WERI-Rb-1 (cell line): Measurements from ENCODE around the gene ZDHHC4.

Experiments
- DNase-seq: peaks from one replicate; pipeline ENCODE4 v3.0.0-alpha.2; 2020
- H3K27ac ChIP-seq: fragments of 250-450 bp; sonication (Bioruptor Pico); 2 replicates; pipeline ENCODE4 v1.5.1; 2020; ENCODE audit warnings: mild to moderate bottlenecking, moderate library complexity
- H3K27me3 ChIP-seq: fragments of 250-450 bp; sonication (Bioruptor Pico); 2 replicates; pipeline ENCODE4 v1.5.1; 2021; ENCODE audit warnings: mild to moderate bottlenecking, low read depth, moderate library complexity; ENCODE audit not compliant: insufficient read depth, severe bottlenecking
- H3K36me3 ChIP-seq: fragments of 250-450 bp; sonication (Bioruptor Pico); 2 replicates; pipeline ENCODE4 v1.5.1; 2020; ENCODE audit warnings: mild to moderate bottlenecking, moderate library complexity
- H3K4me3 ChIP-seq: 2 replicates; pipeline ENCODE4 v1.5.1; 2011; ENCODE audit warnings: low read depth, mild to moderate bottlenecking, control low read depth, low read length
- H3K9me3 ChIP-seq: fragments of 250-450 bp; sonication (Bioruptor Pico); 2 replicates; pipeline ENCODE4 v1.5.1; 2021; ENCODE audit warnings: mild to moderate bottlenecking, moderate library complexity; ENCODE audit not compliant: severe bottlenecking
- TF ChIP-seq, protein P1 (sequence below): IDR thresholded peaks from 2 replicates; pipeline ENCODE4 v1.5.1; 2011; ENCODE audit warnings: low read depth, mild to moderate bottlenecking, control low read depth, inconsistent platforms, low read length

Gene ZDHHC4

DNA sequence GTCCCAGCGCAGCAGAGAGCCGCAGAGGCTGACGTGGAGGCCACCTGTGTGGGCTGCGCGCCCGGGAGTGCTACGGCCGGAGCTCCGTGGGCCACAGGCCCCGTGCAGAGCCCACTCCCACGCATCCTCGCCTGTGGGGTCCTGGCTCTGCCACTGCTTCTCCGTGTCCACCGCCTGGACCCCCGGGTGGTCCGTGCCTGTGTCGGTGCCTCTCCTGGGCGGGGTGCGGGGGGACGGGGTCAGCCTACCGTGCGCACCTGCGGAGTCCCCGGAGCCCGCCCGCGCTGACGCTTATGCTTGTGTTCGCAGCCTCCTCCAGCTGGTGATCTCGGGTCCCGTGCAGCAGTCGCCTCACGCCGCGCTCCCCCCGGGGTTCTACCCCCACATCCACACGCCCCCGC is 30.4 kb downstream of the ZDHHC4 start:
- Histone ChIP-seq H3K4me3 (no peak overlapping the region), H3K27me3 (no peaks in the 10 kb centered on the region), H3K36me3 (peaks cover 48% of the 10 kb centered on the region), H3K27ac (no peak overlapping the region), H3K9me3 (no peaks in the 10 kb centered on the region)
- no peak for DNase-seq
- TF ChIP-seq, protein P1, sequence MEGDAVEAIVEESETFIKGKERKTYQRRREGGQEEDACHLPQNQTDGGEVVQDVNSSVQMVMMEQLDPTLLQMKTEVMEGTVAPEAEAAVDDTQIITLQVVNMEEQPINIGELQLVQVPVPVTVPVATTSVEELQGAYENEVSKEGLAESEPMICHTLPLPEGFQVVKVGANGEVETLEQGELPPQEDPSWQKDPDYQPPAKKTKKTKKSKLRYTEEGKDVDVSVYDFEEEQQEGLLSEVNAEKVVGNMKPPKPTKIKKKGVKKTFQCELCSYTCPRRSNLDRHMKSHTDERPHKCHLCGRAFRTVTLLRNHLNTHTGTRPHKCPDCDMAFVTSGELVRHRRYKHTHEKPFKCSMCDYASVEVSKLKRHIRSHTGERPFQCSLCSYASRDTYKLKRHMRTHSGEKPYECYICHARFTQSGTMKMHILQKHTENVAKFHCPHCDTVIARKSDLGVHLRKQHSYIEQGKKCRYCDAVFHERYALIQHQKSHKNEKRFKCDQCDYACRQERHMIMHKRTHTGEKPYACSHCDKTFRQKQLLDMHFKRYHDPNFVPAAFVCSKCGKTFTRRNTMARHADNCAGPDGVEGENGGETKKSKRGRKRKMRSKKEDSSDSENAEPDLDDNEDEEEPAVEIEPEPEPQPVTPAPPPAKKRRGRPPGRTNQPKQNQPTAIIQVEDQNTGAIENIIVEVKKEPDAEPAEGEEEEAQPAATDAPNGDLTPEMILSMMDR, result no peak

DNA sequence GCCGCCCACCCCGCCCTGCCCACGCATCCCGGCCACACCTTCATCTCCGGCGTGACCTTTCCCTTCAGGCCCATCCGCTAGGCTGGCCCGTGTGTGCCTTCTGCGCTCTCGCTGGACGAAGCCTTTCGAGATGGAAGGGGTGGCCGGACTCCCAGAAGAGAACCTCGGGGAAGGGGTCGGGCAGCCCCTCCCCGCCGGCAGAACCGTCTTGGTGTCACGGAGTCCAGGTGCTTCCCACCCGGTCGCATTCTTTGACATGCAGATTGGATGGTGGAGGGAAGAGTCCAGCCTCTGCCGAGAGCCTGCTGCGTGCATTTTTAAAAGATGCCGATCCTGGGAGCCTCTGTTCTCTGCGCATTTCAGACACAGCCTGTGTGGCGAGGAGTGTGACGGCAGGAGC is 30.8 kb downstream of the ZDHHC4 start:
- no peak overlapping the region for H3K4me3 ChIP-seq
- no peak for DNase-seq
- no peak overlapping the region for H3K27ac ChIP-seq
- H3K9me3 ChIP-seq, result no peaks in the 10 kb centered on the region
- TF ChIP-seq, protein P1, result no peak
- H3K27me3 ChIP-seq, result no peaks in the 10 kb centered on the region
- peaks cover 44% of the 10 kb centered on the region for H3K36me3 ChIP-seq

DNA sequence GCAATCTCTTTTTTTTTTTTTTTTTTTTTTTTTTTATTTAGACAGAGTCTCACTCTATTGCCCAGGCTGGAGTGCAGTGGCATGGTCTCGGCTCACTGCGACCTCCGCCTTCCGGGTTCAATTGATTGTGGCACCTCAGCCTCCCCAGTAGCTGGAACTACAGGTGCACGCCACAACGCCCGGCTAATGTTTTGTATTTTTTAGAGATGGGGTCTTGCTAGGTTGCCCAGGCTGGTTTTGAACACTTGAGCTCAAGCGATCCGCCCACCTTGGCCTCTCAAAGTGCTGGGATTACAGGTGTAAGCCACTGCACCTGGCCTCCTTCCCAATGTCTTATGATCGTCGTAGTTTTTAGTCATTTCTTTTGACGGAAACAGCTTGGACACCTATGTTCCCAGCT is 31.5 kb downstream of the ZDHHC4 start:
- TF ChIP-seq, protein P1, result no peak
- Histone ChIP-seq H3K36me3 (peaks cover 37% of the 10 kb centered on the region), H3K9me3 (no peaks in the 10 kb centered on the region), H3K27me3 (no peaks in the 10 kb centered on the region), H3K27ac (no peak overlapping the region), H3K4me3 (no peak overlapping the region)
- DNase-seq, result no peak

DNA sequence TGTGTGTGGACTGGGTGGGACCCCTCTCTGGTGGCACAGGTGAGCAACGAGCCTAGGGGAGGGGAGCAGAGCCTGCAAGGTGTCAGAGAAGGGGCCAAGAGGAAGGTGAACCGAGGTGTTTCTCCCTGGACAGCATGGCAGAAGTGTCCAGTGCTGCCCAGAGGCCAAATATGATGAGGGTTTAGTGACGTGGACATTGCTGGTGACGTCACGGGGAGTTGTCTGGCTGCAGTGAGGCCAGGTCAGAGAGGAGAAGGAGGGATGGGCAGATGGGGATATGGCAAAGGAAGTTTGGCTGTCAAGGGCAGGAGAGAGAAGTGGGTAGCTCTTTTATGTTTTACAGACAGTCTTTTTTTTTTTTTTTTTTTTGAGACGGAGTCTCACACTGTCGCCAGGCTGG is 35.6 kb downstream of the ZDHHC4 start:
- TF ChIP-seq, protein P1, result no peak

DNA sequence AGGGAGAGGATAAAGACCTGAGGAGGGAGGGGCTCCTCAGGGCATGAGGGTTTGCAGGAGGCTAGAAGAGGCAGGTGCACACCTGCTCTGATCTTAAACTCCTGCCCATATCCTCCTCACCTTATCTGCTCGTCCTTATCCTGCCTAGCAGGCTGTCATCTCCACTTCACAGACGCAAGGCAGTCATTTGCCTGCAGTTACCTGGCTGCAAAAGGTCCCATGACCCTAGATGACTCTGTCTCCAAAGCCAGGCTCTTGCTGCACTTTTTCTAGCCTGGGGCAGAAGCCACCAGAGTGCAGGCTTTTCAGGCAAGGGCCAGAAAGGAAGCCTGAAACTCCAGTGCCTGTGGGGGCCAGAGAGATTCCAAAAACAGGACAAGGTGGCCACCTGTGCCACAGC is 36.5 kb downstream of the ZDHHC4 start:
- H3K27me3 ChIP-seq, result no peaks in the 10 kb centered on the region
- TF ChIP-seq, protein P1, result peak; percentile 13; the same call in 1 of the 2 replicates
- DNase-seq, result peak; percentile 53
- no peaks in the 10 kb centered on the region for H3K9me3 ChIP-seq
- H3K27ac ChIP-seq, result peak overlapping the region; percentile 27
- H3K36me3 ChIP-seq, result peaks cover 16% of the 10 kb centered on the region
- H3K4me3 ChIP-seq, result no peak overlapping the region

More for the DNA sequence above, 35.6 kb downstream of the ZDHHC4 start:
- no peaks in the 10 kb centered on the region for H3K9me3 ChIP-seq
- no peak overlapping the region for H3K27ac ChIP-seq
- H3K27me3 ChIP-seq, result no peaks in the 10 kb centered on the region
- no peak for DNase-seq
- H3K4me3 ChIP-seq, result no peak overlapping the region
- H3K36me3 ChIP-seq, result peaks cover 15% of the 10 kb centered on the region
